Thyroid gland (tissue), 4 donors: Measurements from ENCODE around the gene EEFSEC.

Source experiments
- CTCF ChIP-seq, 6 experiments: fragments of 200-600 bp in 3 of 6; fragments of 450-650 bp in 3 of 6; sonication (generic) in 3 of 6; IDR thresholded peaks; one replicate each; pipeline ENCODE4 v1.5.1; 2016 to 2019; ENCODE audit warnings: antibody characterized with exemption in 6 of 6, mild to moderate bottlenecking in 2 of 6, inconsistent platforms in 1 of 6, moderate library complexity in 1 of 6
- POLR2A ChIP-seq, 2 donors: fragments of 450-650 bp; IDR thresholded peaks; one replicate each; pipeline ENCODE4 v1.6.1; 2017; ENCODE audit warnings: antibody characterized with exemption in 2 of 2, mild to moderate bottlenecking in 2 of 2, moderate library complexity in 1 of 2

GRCh38 chr3:128369121-128369703 lies 215.9 kb downstream of the EEFSEC start:
- TF ChIP-seq CTCF (IDR thresholded peaks at IDR 0.05) (no peak), POLR2A (IDR thresholded peaks at IDR 0.05) (no peak)
